Spinal cord (tissue), 10 donors: ENCODE data around the gene MGAT4B. TPM values are rescaled to one million over a fixed set of nuclear protein-coding genes. Genes with fewer than 3 reads are reported as not detected.

ENCODE experiments used
- DNase-seq, 6 donors: peaks; one replicate each; pipeline versions ENCODE4 v3.0.0 to v3.0.0-alpha.2; 2013 to 2015; ENCODE audit warnings: low spot score in 6 of 6, low read depth in 4 of 6
- H3K27ac ChIP-seq: one replicate; pipeline ENCODE4 v1.5.1; 2013; ENCODE audit warnings: low read depth, low read length, control low read depth
- H3K27me3 ChIP-seq: one replicate; pipeline ENCODE4 v1.6.1; 2013; ENCODE audit warnings: low read length; ENCODE audit not compliant: control insufficient read depth, insufficient read depth
- H3K36me3 ChIP-seq: one replicate; pipeline ENCODE4 v1.6.1; 2013; ENCODE audit warnings: low read length; ENCODE audit not compliant: control insufficient read depth, insufficient read depth
- H3K4me1 ChIP-seq: one replicate; pipeline ENCODE4 v1.6.1; 2013; ENCODE audit warnings: low read length; ENCODE audit not compliant: control insufficient read depth, insufficient read depth
- H3K4me3 ChIP-seq: one replicate; pipeline ENCODE4 v1.5.1; 2013; ENCODE audit warnings: low read depth, low read length, control low read depth
- H3K9me3 ChIP-seq: one replicate; pipeline ENCODE4 v1.6.1; 2013; ENCODE audit warnings: low read length; ENCODE audit not compliant: control insufficient read depth, insufficient read depth
- WGBS: methylation state at CpG from one replicate; pipeline ENCODE4 v1.1.5; 2013; ENCODE audit warnings: missing lambda C conversion rate; ENCODE audit not compliant: insufficient coverage; 5-methylcytosine and 5-hydroxymethylcytosine counted together
- long read RNA-seq, 4 donors: transcript quantifications; one replicate each; lab custom pipeline, GENCODE V29; 2026
- polyA plus RNA-seq, 2 donors: library from polyadenylated mRNA; unstranded; fragments of 120-200 nt; gene quantifications; one replicate each; pipeline ENCODE4 v1.2.1, GENCODE V29; 2013; ENCODE audit not compliant: insufficient read length in 2 of 2
- total RNA-seq, 2 donors: library from RNA; depleted of rRNA in 1 of 2; stranded (reverse); fragments of 120-200 nt in 1 of 2; fragments of >200 nt in 1 of 2; gene quantifications; one replicate each; pipeline versions ENCODE4 v1.2.3 to v1.2.4, GENCODE V29; 2013 to 2014
- donor health status: healthy.

Gene MGAT4B
- total RNA-seq (10 to 100 TPM; 69.4 to 81.4 TPM), polyA plus RNA-seq (100 to 1,000 TPM; 180 to 211 TPM)
- long read RNA-seq, donor 1, transcript MGAT4B-201 (15 exons, 2,446 nt) = major isoform, 25 of 35 reads
- long read RNA-seq, donor 1, partial matches to known transcripts = 9 of 35 reads
- long read RNA-seq, donor 1, other reads (novel, unspliced or antisense) = 0 of 35 reads
- long read RNA-seq, donor 2, transcript MGAT4B-201 (15 exons, 2,446 nt) = major isoform, 9 of 9 reads
- long read RNA-seq, donor 2, partial matches to known transcripts = 0 of 9 reads
- long read RNA-seq, donor 2, other reads (novel, unspliced or antisense) = 0 of 9 reads
- long read RNA-seq, donor 3, transcript MGAT4B-201 (15 exons, 2,446 nt) = major isoform, 9 of 10 reads
- long read RNA-seq, donor 3, partial matches to known transcripts = 0 of 10 reads
- long read RNA-seq, donor 3, other reads (novel, unspliced or antisense) = 0 of 10 reads
- long read RNA-seq, donor 4, transcript MGAT4B-201 (15 exons, 2,446 nt) = major isoform, 7 of 9 reads
- long read RNA-seq, donor 4, partial matches to known transcripts = 0 of 9 reads
- long read RNA-seq, donor 4, other reads (novel, unspliced or antisense) = 0 of 9 reads

GRCh38 chr5:179806250-179807048, at the start of gene MGAT4B:
Gene MGAT4B, minus strand, starts transcription at chr5:179806866. Its CDS starts 283 bp downstream, at chr5:179806583.
- H3K27me3 ChIP-seq = no peaks in the 10 kb centered on the region
- H3K27ac ChIP-seq = peak within 1 kb of the TSS; percentile 86
- peaks cover 36% of the 10 kb centered on the region for H3K36me3 ChIP-seq
- DNase-seq = peak in 2 of 6 donors; percentile 89 to 91
- peaks cover 48% of the 10 kb centered on the region for H3K4me1 ChIP-seq
- H3K4me3 ChIP-seq = peak within 1 kb of the TSS; percentile 65
- WGBS = under 1% methylated on average over 108 of the region's 108 CpGs
- no peaks in the 10 kb centered on the region for H3K9me3 ChIP-seq

GRCh38 chr5:179854356-179854755, 47.7 kb upstream of the MGAT4B start:
- DNase-seq = no peak
- Histone ChIP-seq H3K9me3 (no peaks in the 10 kb centered on the region), H3K36me3 (peaks cover 38% of the 10 kb centered on the region), H3K4me1 (peaks cover 15% of the 10 kb centered on the region), H3K4me3 (no peak overlapping the region), H3K27ac (no peak overlapping the region), H3K27me3 (no peaks in the 10 kb centered on the region)
- WGBS = 87% methylated on average over 4 of the region's 8 CpGs

- H3K27ac ChIP-seq = no peak overlapping the region
- 100% methylated on average over 2 of the region's 8 CpGs for WGBS
- DNase-seq = no peak
- no peaks in the 10 kb centered on the region for H3K9me3 ChIP-seq
- H3K4me3 ChIP-seq = no peak overlapping the region
- H3K4me1 ChIP-seq = peaks cover 12% of the 10 kb centered on the region
- no peaks in the 10 kb centered on the region for H3K27me3 ChIP-seq
- H3K36me3 ChIP-seq = peaks cover 39% of the 10 kb centered on the region
Observed at GRCh38 chr5:179852993-179853547, 46.4 kb upstream of the MGAT4B start.

GRCh38 chr5:179841621-179842020, 35.0 kb upstream of the MGAT4B start:
- Histone ChIP-seq H3K27ac (no peak overlapping the region), H3K4me3 (no peak overlapping the region), H3K4me1 (no peaks in the 10 kb centered on the region), H3K27me3 (no peaks in the 10 kb centered on the region), H3K9me3 (peaks cover 5% of the 10 kb centered on the region), H3K36me3 (peaks cover 80% of the 10 kb centered on the region)
- no peak for DNase-seq
- 92% methylated on average over 9 of the region's 9 CpGs for WGBS

GRCh38 chr5:179840766-179841165, 34.1 kb upstream of the MGAT4B start:
- H3K36me3 ChIP-seq = peaks cover 80% of the 10 kb centered on the region
- H3K27ac ChIP-seq = no peak overlapping the region

GRCh38 chr5:179840321-179840720, 33.7 kb upstream of the MGAT4B start:
- Histone ChIP-seq H3K27ac (no peak overlapping the region), H3K36me3 (peaks cover 80% of the 10 kb centered on the region)

More at GRCh38 chr5:179840766-179841165, 34.1 kb upstream of the MGAT4B start:
- Histone ChIP-seq H3K4me3 (no peak overlapping the region), H3K4me1 (no peaks in the 10 kb centered on the region), H3K9me3 (peaks cover 5% of the 10 kb centered on the region), H3K27me3 (no peaks in the 10 kb centered on the region)
- no peak for DNase-seq
- WGBS = 95% methylated on average over 17 of the region's 17 CpGs

GRCh38 chr5:179839328-179840256, 32.9 kb upstream of the MGAT4B start:
- Histone ChIP-seq H3K36me3 (peaks cover 81% of the 10 kb centered on the region), H3K27me3 (no peaks in the 10 kb centered on the region), H3K9me3 (peaks cover under 1% of the 10 kb centered on the region), H3K4me3 (no peak overlapping the region), H3K27ac (no peak overlapping the region), H3K4me1 (no peaks in the 10 kb centered on the region)
- 84% methylated on average over 11 of the region's 16 CpGs for WGBS
- DNase-seq = no peak

More at GRCh38 chr5:179840321-179840720, 33.7 kb upstream of the MGAT4B start:
- Histone ChIP-seq H3K4me3 (no peak overlapping the region), H3K4me1 (no peaks in the 10 kb centered on the region), H3K9me3 (peaks cover 5% of the 10 kb centered on the region), H3K27me3 (no peaks in the 10 kb centered on the region)
- 96% methylated on average over 11 of the region's 11 CpGs for WGBS
- DNase-seq = no peak

GRCh38 chr5:179837076-179838011, 30.7 kb upstream of the MGAT4B start:
- 89% methylated on average over 11 of the region's 15 CpGs for WGBS
- Histone ChIP-seq H3K27ac (no peak overlapping the region), H3K4me3 (no peak overlapping the region), H3K9me3 (no peaks in the 10 kb centered on the region), H3K4me1 (no peaks in the 10 kb centered on the region), H3K36me3 (peaks cover 83% of the 10 kb centered on the region), H3K27me3 (no peaks in the 10 kb centered on the region)
- DNase-seq = no peak
